HG03469 (cell line): ENCODE data around the gene SPATA12.
"Not testable (repeated sequence)": the region's sequence is repeated elsewhere in the genome, so short reads cannot be mapped to it uniquely, and the experiment has no call there.

Experiments used
- ATAC-seq: cut with Tn5 transposase; IDR thresholded peaks from one replicate; pipeline ENCODE4 v1.9.1; 2021; ENCODE audit warnings: mild to moderate bottlenecking, moderate library complexity, moderate number of reproducible peaks; ENCODE audit not compliant: unreplicated experiment

SPATA12 gene

GRCh38 chr3:57082481-57082880, 22.0 kb downstream of the SPATA12 start:
- no peak for ATAC-seq

GRCh38 chr3:57083266-57083995, 23.0 kb downstream of the SPATA12 start:
- not testable (repeated sequence) for ATAC-seq

- no peak for ATAC-seq
Measured at GRCh38 chr3:57085211-57085610, 24.7 kb downstream of the SPATA12 start.

GRCh38 chr3:57086201-57086600, 25.7 kb downstream of the SPATA12 start:
- ATAC-seq = no peak

- no peak for ATAC-seq
Measured at GRCh38 chr3:57087361-57088092, 27.1 kb downstream of the SPATA12 start.

- no peak for ATAC-seq
Measured at GRCh38 chr3:57088503-57088902, 28.0 kb downstream of the SPATA12 start.

- no peak for ATAC-seq
Measured at GRCh38 chr3:57089043-57089442, 28.6 kb downstream of the SPATA12 start.

GRCh38 chr3:57091521-57092273, 31.2 kb downstream of the SPATA12 start:
- ATAC-seq = no peak

- no peak for ATAC-seq
Measured at GRCh38 chr3:57093489-57093888, 33.0 kb downstream of the SPATA12 start.

GRCh38 chr3:57093971-57094535, 33.6 kb downstream of the SPATA12 start:
- ATAC-seq = no peak

GRCh38 chr3:57094575-57094974, 34.1 kb downstream of the SPATA12 start:
- ATAC-seq = no peak

GRCh38 chr3:57095363-57095762, 34.9 kb downstream of the SPATA12 start:
- ATAC-seq = no peak

GRCh38 chr3:57097536-57097935, 37.1 kb downstream of the SPATA12 start:
- no peak for ATAC-seq

- no peak for ATAC-seq
Measured at GRCh38 chr3:57098418-57099310, 38.2 kb downstream of the SPATA12 start.

GRCh38 chr3:57100046-57100695, 39.7 kb downstream of the SPATA12 start:
- no peak for ATAC-seq

GRCh38 chr3:57105585-57105984, 45.1 kb downstream of the SPATA12 start:
- no peak for ATAC-seq

GRCh38 chr3:57108684-57109083, 48.2 kb downstream of the SPATA12 start:
- ATAC-seq = no peak

- no peak for ATAC-seq
Measured at GRCh38 chr3:57109437-57110199, 49.2 kb downstream of the SPATA12 start.

GRCh38 chr3:57110214-57110613, 49.8 kb downstream of the SPATA12 start:
- no peak for ATAC-seq
